GM19455 (cell line): Measurements from ENCODE around the gene TMC8.

Experiments
- ATAC-seq: cut with Tn5 transposase; IDR thresholded peaks from one replicate; pipeline ENCODE4 v1.9.1; 2021; ENCODE audit not compliant: unreplicated experiment

Gene TMC8

DNA sequence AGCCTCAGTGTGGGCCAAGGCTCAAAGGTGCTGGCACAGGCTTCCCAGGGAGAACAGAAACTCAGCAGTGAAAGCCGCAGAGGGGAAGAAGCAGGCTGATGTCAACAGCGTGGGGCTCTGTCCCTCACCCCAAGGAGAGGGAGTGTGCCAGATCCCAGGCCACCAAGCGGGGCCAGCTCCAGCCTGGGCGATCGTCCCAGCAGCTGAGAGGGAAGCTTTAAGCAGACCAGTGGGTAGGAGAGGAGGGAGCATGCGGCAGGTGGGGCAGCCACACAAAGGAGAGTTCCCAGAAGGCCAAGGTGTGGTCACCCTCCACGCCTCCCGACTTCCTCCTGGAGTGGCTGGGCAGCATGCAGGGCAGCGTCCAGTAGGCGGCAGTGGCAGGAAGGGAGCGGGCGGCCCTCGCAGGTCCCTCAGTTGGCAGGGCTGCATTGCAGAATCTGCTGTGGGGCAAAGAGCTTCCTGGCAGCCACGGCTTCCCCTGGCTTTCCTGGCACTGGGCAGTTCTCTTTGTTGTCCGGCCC, 43.8 kb downstream of the TMC8 start:
- no peak for ATAC-seq

DNA sequence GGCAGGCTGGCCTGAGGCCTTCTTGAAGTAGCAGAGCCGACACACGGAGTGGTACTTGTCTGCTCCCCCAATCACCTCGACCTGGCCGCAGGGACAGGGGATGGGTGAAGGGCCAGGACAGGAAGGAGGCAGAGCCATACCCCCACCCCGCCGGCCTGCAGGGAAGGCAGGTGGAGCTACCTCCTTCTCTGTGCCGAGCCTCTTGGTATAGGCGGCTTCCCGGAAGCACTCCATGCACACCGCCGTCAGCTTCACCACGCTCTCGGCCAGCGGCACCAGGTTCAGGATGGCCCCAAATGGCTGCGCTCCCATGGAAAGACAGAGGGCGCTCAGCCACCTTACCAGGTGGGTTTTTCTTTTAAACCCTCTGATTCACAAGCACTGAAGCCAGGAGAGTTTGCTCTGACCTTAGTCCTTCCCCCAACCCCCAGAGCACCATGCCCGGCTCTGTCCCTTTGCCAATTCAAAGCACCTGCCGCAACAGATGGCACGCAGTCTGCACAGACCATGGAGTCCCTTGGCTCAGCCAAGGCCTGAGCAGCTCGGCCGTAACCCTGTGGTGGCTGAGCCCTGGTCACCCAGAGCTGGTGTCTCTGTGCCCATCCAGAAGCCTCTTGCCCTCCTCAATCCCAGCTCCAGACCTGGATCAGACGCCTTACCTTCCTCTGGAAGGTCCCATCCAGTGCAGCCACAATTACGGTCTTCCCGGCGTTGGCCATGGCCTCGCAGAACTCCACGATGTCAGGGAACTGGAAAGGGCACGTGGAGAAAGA, 44.5 kb downstream of the TMC8 start:
- ATAC-seq: no peak

DNA sequence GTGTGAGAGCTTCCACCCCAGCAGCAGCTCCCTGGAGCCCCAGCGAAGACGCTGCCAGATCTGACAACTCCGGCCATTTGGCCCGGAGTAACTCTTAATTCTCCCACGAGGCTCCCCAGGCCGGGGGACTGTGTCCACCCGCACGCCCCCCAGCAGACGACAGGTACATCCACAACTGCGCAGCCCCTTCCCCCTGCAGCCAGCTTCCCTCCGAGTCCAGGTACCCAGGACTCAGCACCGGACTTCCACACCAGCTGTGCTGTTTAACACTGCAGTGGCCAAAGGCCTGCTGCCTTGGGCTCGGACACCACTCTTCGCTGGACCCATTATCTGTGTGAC, 45.0 kb downstream of the TMC8 start:
- no peak for ATAC-seq

DNA sequence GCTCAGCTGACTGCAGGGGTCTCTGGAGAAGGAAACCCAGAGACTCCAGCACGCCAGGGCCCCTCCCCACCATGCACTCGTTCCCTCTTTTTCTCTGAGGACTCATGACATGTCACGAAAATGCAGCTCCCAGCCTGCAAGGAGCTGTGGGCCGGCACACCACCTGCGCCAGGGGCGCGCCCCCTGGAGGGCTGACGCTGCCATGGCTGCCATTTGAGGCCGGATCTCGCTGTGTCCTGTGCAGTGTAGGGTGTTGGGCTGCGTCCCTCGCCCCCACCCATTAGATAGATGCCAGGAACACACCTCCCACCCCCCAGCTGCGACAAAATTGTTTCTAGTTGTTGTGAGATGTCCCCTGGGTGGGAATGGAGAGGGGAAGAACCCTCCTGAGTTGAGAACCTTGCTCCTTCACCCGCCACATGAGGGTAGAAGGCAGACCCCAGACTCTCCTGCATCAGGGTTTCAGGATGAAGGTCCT, 46.0 kb downstream of the TMC8 start:
- ATAC-seq: no peak

DNA sequence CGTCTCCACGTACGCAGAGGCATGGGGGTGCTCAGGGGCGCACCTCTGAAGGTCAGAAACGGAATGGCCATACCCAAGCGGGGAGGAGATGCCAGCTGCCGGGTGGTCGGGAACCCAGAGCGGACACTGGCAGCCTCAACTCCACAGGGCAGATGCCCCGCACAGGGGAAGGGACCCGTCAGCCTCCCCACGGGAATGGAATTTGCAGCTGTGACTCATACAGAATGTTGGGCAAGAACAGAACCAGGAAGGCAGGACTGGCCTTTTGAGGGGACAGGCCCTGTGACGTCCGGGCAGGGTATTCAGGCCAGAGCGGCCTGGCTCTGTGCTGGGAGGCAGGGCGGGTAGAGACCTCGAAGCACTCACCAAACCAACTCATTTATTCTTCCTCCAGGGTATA, 48.8 kb downstream of the TMC8 start:
- ATAC-seq: no peak

DNA sequence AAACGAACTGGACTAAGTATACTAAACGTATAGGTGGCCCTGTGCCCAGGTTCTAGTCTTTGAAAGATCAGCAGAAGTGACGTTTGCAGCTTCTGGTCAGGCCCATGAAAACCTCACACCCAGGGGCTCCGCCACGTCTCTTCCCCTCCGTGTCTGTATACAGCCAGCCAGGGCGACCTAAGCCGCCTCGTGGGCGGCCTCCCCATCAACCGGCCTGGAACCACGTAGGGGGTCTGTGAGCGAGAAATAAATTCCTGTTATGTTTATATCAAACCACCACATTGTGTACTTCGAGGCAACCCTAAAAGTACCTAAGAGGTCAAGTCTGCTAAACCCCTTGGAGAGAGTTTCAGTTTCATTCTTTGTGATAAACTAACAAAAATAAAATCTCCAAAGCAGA, 49.5 kb downstream of the TMC8 start:
- ATAC-seq: no peak

DNA sequence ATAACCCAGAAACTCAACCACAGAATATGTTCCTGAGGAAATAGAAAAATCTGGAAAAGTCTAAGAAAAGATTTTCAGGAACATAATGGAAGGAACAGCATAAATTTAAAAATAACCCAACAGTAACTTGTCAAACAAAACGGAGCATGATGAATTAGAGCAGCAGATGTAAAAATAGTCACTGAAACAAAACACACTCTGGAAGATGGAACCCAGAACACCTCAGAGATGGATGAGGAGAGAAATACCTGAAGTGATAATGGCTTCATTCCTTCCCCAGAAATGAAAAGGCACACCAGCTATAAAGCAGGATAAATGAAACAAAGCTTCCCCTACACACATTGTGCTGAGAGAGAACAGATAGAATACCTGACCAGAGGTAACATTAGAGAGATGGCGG, 49.9 kb downstream of the TMC8 start:
- ATAC-seq: no peak

DNA sequence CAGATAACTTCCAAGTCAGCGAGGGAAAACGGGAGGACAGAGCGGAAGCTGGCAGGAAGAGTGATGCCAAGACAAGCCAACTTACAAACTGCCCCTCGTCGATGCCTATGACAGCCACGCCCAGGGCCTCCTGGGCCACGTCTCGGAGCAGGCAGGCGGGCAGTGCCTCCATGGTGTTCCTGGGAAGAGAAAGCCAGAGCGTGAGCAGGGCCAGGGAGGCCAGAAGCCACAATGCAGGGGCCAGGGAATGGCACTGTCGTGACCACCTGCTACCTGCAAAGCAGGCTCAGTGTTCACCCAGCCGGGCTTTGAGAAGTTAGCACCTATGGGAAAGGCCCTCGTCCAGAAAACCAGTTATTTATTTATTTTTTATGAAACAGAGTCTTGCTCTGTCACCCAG, 51.9 kb downstream of the TMC8 start:
- no peak for ATAC-seq

DNA sequence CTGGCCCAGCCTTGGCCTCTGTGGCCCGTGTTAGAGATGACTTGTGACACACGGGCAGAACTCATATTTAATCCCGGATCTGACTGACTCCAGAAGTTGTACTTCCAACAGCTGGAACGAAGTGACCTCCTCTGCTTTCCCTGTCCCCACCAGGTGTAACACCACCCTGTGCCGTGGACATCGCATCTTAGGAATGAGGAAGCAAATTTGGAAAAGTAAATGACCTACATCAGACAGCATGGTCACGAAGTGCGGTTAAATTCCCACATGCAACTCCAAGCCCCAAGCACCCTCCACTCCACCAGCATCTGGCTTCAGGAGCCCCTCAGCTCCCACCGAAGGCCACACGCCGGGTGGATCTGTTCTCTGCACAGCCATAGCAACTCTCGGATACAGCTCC, 53.3 kb downstream of the TMC8 start:
- ATAC-seq: no peak

DNA sequence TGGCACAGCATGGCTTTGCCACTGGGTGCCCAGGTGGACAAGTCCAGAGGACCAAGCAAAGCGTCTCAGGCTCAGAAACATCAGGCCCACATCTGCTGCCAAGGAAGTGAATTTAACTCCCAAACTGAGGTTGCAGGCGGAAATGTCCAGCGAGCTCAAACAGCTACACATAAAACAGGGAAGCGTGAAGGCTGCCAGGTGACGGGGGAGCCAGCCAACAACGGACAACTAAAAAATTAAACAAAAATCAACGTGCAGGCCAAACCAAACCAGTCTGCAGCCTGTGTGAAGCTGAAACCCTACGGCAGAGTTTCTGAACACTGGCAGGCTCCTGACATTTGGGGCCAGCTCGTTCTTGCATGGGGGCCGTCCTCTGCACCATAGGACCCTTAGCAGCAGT, 53.8 kb downstream of the TMC8 start:
- no peak for ATAC-seq

DNA sequence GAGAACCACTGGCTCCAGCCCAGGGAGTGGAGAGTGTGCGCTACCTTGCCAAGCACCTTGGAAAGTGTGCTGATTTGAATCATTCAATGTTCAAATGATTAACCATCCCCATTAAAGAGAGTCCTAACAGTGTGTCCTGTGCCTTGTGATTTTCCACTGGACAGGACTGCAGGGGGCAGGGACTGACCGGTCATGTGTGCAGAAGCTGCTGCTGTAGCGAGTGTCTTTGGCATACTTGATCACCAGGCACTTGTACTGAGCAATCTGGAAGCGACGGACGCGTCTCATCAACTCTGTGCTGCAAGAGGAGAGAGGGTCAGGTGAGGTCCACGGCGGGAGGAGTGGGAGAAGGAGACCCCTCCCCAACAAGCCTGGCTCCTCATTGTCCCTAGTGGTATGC, 54.3 kb downstream of the TMC8 start:
- no peak for ATAC-seq

DNA sequence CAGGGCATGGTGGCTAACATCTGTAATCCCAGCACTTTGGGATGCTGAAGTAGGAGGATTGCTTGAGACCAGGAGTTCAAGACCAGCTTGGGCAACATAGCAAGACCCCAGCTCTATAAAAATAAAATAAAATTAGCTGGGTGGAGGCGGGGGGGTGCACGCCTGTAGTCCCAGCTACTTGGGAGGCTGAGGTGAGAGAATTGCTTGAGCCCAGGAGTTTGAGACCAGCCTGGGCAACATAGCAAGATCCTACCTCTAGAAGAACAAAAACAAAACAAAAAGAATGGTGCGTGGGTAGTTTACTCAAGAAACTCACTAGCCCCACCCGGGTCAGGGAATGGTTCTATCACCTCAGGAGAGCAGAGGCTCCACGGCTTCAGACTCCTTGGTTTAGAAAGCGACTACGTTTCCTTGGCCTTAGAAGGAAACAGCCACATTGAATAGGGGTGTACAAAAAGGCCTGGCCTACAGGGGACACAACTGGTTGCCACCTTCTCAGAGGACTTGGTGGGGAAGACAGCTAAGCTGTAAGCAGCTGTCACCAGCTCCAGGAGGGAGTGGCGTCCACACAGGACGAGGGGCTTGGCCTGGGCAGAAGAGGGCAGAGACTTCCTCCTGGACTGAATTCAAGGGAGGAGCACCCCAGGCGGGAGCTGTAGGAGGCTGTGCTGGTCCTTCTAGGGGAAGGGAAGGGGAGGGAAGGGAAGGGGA, 55.6 kb downstream of the TMC8 start:
- ATAC-seq: no peak

DNA sequence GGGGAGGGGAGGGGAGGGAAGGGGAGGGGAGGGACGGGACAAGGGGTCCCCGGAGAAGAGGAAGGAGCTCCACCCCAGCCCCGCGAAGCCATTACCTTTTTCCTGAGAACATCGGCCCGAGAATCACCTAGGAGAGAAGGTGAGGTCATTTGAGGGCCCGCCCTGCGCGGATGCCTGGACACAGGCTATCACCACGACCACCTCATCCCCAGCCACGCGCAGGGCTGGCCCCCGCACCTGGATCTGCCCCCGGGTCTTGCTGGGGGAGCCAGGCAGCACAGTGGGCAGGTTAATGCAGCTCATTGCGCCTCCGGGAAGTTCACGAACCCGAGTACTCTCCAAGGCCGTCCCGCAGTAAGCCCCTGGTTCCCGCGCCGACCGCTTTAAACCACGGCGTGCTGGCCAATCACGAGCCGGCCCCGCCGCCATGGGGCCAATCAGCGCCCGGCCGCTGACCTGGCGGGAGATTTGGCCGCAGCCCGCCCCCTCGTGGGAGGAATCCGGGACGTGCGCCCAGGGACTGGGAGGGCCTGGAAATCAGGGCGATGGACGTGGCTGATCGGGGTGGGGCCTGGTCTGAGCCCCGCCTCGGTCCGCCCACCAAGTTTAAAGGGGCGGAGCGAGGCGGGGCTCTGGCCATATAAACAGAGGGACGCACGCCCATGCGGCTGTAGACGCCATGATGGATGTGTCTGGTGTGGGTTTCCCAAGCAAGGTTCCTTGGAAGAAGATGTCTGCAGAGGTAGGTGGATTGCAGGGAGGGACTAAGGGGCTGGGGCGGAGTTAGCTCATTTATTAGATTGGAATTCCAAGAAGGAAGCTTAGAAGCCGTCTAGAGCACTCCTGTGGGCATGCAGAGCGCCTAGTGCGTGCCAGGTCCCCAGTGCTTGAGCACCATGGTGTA, 56.4 kb downstream of the TMC8 start, which contains the start of the genes AFMID and TK1:
Gene AFMID (plus strand): TSS at position 671 of the 904 bp plus-strand sequence. CDS start 9 bp downstream, at position 680.
Gene TK1 (minus strand): TSS at position 361 of the 904 bp plus-strand sequence. CDS start 58 bp downstream, at position 303.
- peak; percentile 86 for ATAC-seq
